Nephron progenitor cell (in vitro differentiated cells): Measurements from ENCODE around the gene NLGN1.

Experiments
- DNase-seq: peaks from one replicate; pipeline ENCODE4 v3.0.0; 2021
- H3K27ac Mint-ChIP-seq: 2 replicates; pipeline ENCODE4 v1.8.0; 2021; ENCODE audit warnings: mild to moderate bottlenecking, moderate library complexity, mixed read lengths
- H3K27me3 Mint-ChIP-seq: 2 replicates; pipeline ENCODE4 v1.8.0; 2021; ENCODE audit warnings: mild to moderate bottlenecking, low read depth, mixed read lengths; ENCODE audit not compliant: poor library complexity
- H3K36me3 Mint-ChIP-seq: 2 replicates; pipeline ENCODE4 v1.8.0; 2021; ENCODE audit warnings: low read depth, mixed read lengths
- H3K4me1 Mint-ChIP-seq: 2 replicates; pipeline ENCODE4 v1.8.0; 2021; ENCODE audit warnings: mixed read lengths
- H3K4me3 Mint-ChIP-seq: 2 replicates; pipeline ENCODE4 v1.8.0; 2021; ENCODE audit warnings: mild to moderate bottlenecking, moderate library complexity, mixed read lengths
- H3K9me3 Mint-ChIP-seq: 2 replicates; pipeline ENCODE4 v1.8.0; 2021; ENCODE audit warnings: mild to moderate bottlenecking, moderate library complexity, mixed read lengths
- CTCF ChIP-seq: fragments of 200-600 bp; sonication (generic); IDR thresholded peaks from 2 replicates; pipeline ENCODE4 v1.5.0; 2021; ENCODE audit warnings: antibody characterized with exemption

Gene NLGN1

GRCh38 chr3:174102274-174102673 is 704.7 kb downstream of the NLGN1 start:
- Mint-ChIP-seq H3K9me3 (no peaks in the 10 kb centered on the region), H3K27ac (no peak overlapping the region), H3K27me3 (no peaks in the 10 kb centered on the region), H3K4me1 (no peaks in the 10 kb centered on the region), H3K4me3 (no peak overlapping the region), H3K36me3 (no peaks in the 10 kb centered on the region)
- no peak for TF ChIP-seq CTCF
- no peak for DNase-seq

GRCh38 chr3:174102866-174103265 is 705.3 kb downstream of the NLGN1 start:
- Mint-ChIP-seq H3K27ac (no peak overlapping the region), H3K4me3 (no peak overlapping the region), H3K27me3 (no peaks in the 10 kb centered on the region), H3K4me1 (no peaks in the 10 kb centered on the region), H3K36me3 (no peaks in the 10 kb centered on the region), H3K9me3 (no peaks in the 10 kb centered on the region)
- TF ChIP-seq CTCF, result no peak
- DNase-seq, result no peak

- H3K36me3 Mint-ChIP-seq, result no peaks in the 10 kb centered on the region
- no peak for DNase-seq
- H3K27ac Mint-ChIP-seq, result no peak overlapping the region
- no peak for TF ChIP-seq CTCF
- no peak overlapping the region for H3K4me3 Mint-ChIP-seq
- no peaks in the 10 kb centered on the region for H3K9me3 Mint-ChIP-seq
- H3K27me3 Mint-ChIP-seq, result no peaks in the 10 kb centered on the region
- H3K4me1 Mint-ChIP-seq, result peaks cover 5% of the 10 kb centered on the region
These were observed 713.2 kb downstream of the NLGN1 start for GRCh38 chr3:174110761-174111160.

GRCh38 chr3:174111776-174112175 is 714.2 kb downstream of the NLGN1 start:
- peaks cover 5% of the 10 kb centered on the region for H3K4me1 Mint-ChIP-seq
- H3K4me3 Mint-ChIP-seq, result no peak overlapping the region
- no peaks in the 10 kb centered on the region for H3K27me3 Mint-ChIP-seq
- no peaks in the 10 kb centered on the region for H3K9me3 Mint-ChIP-seq
- no peak for DNase-seq
- H3K36me3 Mint-ChIP-seq, result no peaks in the 10 kb centered on the region
- no peak for TF ChIP-seq CTCF
- no peak overlapping the region for H3K27ac Mint-ChIP-seq

- no peak overlapping the region for H3K27ac Mint-ChIP-seq
- H3K9me3 Mint-ChIP-seq, result no peaks in the 10 kb centered on the region
- H3K4me1 Mint-ChIP-seq, result no peaks in the 10 kb centered on the region
- H3K27me3 Mint-ChIP-seq, result no peaks in the 10 kb centered on the region
- H3K36me3 Mint-ChIP-seq, result no peaks in the 10 kb centered on the region
- DNase-seq, result no peak
- H3K4me3 Mint-ChIP-seq, result no peak overlapping the region
- TF ChIP-seq CTCF, result no peak
These were observed 718.9 kb downstream of the NLGN1 start for GRCh38 chr3:174116421-174116820.

- H3K36me3 Mint-ChIP-seq, result no peaks in the 10 kb centered on the region
- no peak overlapping the region for H3K27ac Mint-ChIP-seq
These were observed 723.5 kb downstream of the NLGN1 start for GRCh38 chr3:174120997-174121396.

More at GRCh38 chr3:174120997-174121396, 723.5 kb downstream of the NLGN1 start:
- DNase-seq, result no peak
- Mint-ChIP-seq H3K4me3 (no peak overlapping the region), H3K4me1 (peaks cover 8% of the 10 kb centered on the region), H3K27me3 (no peaks in the 10 kb centered on the region), H3K9me3 (no peaks in the 10 kb centered on the region)
- no peak for TF ChIP-seq CTCF
